ENCODE measurements around the gene KCNT2. TPM values are rescaled to one million over a fixed set of nuclear protein-coding genes. Genes with fewer than 3 reads are reported as not detected.

KCNT2 gene
- total RNA-seq, 4 donors from 2014 or later, result 6.5 to 25.1 (median 10.0) TPM

GRCh38 chr1:196459383-196459782 lies 148.9 kb downstream of the KCNT2 start:
- WGBS, 2 donors (ENCODE audit: low coverage in 1 of 2), result 7 to 27% methylated on average over 1 of the region's 1 CpG
- peak overlapping the region; percentile 20 to 69 (median 46) for H3K27ac ChIP-seq
- no peaks in the 10 kb centered on the region for H3K36me3 ChIP-seq
- no peaks in the 10 kb centered on the region for H3K27me3 ChIP-seq
- peaks cover 0 to 28% (median 0%) of the 10 kb centered on the region in 3 donors for H3K4me1 ChIP-seq
- no peak overlapping the region for H3K4me3 ChIP-seq
- TF ChIP-seq POLR2A (IDR thresholded peaks at IDR 0.05) (no peak), POLR2AphosphoS5 (IDR thresholded peaks at IDR 0.05) (peak; percentile 66), EP300 (IDR thresholded peaks at IDR 0.05) (no peak)
- no peak for ATAC-seq
- H3K9me3 ChIP-seq, result no peaks in the 10 kb centered on the region

- ATAC-seq, result no peak
- 93 to 100% methylated on average over 2 of the region's 2 CpGs for WGBS, 2 donors (ENCODE audit: low coverage in 1 of 2)
- Histone ChIP-seq H3K27ac (no peak overlapping the region), H3K4me1 (peaks cover 0 to 12% (median 0%) of the 10 kb centered on the region in 3 donors), H3K4me3 (no peak overlapping the region), H3K9me3 (no peaks in the 10 kb centered on the region), H3K36me3 (no peaks in the 10 kb centered on the region), H3K27me3 (no peaks in the 10 kb centered on the region)
- TF ChIP-seq POLR2AphosphoS5 (IDR thresholded peaks at IDR 0.05) (no peak), CTCF (IDR thresholded peaks at IDR 0.05) (no peak), POLR2A (IDR thresholded peaks at IDR 0.05) (no peak), EP300 (IDR thresholded peaks at IDR 0.05) (no peak)
Measured at GRCh38 chr1:196454792-196455191, 153.4 kb downstream of the KCNT2 start.

GRCh38 chr1:196451103-196451502 lies 157.1 kb downstream of the KCNT2 start:
- Histone ChIP-seq H3K4me1 (no peaks in the 10 kb centered on the region), H3K27me3 (no peaks in the 10 kb centered on the region), H3K36me3 (no peaks in the 10 kb centered on the region), H3K9me3 (no peaks in the 10 kb centered on the region), H3K4me3 (no peak overlapping the region), H3K27ac (no peak overlapping the region)
- TF ChIP-seq POLR2AphosphoS5 (IDR thresholded peaks at IDR 0.05), result no peak
- TF ChIP-seq CTCF (IDR thresholded peaks at IDR 0.05), result no peak
- TF ChIP-seq POLR2A (IDR thresholded peaks at IDR 0.05), result no peak
- TF ChIP-seq EP300 (IDR thresholded peaks at IDR 0.05), result no peak
- no peak for ATAC-seq
- 97 to 100% methylated on average over 2 to 5 of the region's 5 CpGs for WGBS, 2 donors (ENCODE audit: low coverage in 1 of 2)

GRCh38 chr1:196450143-196451095 lies 157.8 kb downstream of the KCNT2 start:
- TF ChIP-seq CTCF (IDR thresholded peaks at IDR 0.05) (no peak), POLR2AphosphoS5 (IDR thresholded peaks at IDR 0.05) (no peak), EP300 (IDR thresholded peaks at IDR 0.05) (no peak), POLR2A (IDR thresholded peaks at IDR 0.05) (no peak)
- WGBS, 2 donors (ENCODE audit: low coverage in 1 of 2), result 54 to 61% methylated on average over 4 of the region's 4 CpGs
- Histone ChIP-seq H3K27me3 (no peaks in the 10 kb centered on the region), H3K27ac (no peak overlapping the region), H3K36me3 (no peaks in the 10 kb centered on the region), H3K4me3 (no peak overlapping the region), H3K4me1 (no peaks in the 10 kb centered on the region), H3K9me3 (no peaks in the 10 kb centered on the region)
- no peak for ATAC-seq

GRCh38 chr1:196449460-196449859 lies 158.8 kb downstream of the KCNT2 start:
- Histone ChIP-seq H3K27me3 (no peaks in the 10 kb centered on the region), H3K4me3 (no peak overlapping the region), H3K9me3 (no peaks in the 10 kb centered on the region), H3K4me1 (no peaks in the 10 kb centered on the region), H3K36me3 (no peaks in the 10 kb centered on the region), H3K27ac (no peak overlapping the region)
- ATAC-seq, result no peak
- no peak for TF ChIP-seq POLR2A (IDR thresholded peaks at IDR 0.05)

- H3K4me3 ChIP-seq, result no peak overlapping the region
- H3K27ac ChIP-seq, result no peak overlapping the region
- H3K4me1 ChIP-seq, result no peaks in the 10 kb centered on the region
- no peak for ATAC-seq
- WGBS, 2 donors (ENCODE audit: low coverage in 1 of 2), result 86 to 94% methylated on average over 1 of the region's 1 CpG
- no peaks in the 10 kb centered on the region for H3K36me3 ChIP-seq
- no peaks in the 10 kb centered on the region for H3K27me3 ChIP-seq
- H3K9me3 ChIP-seq, result no peaks in the 10 kb centered on the region
- TF ChIP-seq POLR2A (IDR thresholded peaks at IDR 0.05) (no peak), CTCF (IDR thresholded peaks at IDR 0.05) (no peak), POLR2AphosphoS5 (IDR thresholded peaks at IDR 0.05) (no peak), EP300 (IDR thresholded peaks at IDR 0.05) (no peak)
Measured at GRCh38 chr1:196445775-196446174, 162.5 kb downstream of the KCNT2 start.

Measured in gastroesophageal sphincter (tissue), 4 donors.